H1 (cell line): ENCODE measurements around the gene ADAM22.

Source experiments
- CBX5 ChIP-seq: fragments of 300-800, 300-1000 bp; sonication (generic); IDR thresholded peaks from 2 replicates; pipeline ENCODE4 v1.7.1; 2016; ENCODE audit warnings: antibody characterized with exemption, low read length, low read depth
- POLR2A ChIP-seq, 2 experiments: IDR thresholded peaks; 1 replicate in 1 of 2; 2 replicates in 1 of 2; pipeline ENCODE4 v1.6.1; 2011; ENCODE audit warnings: low read depth in 2 of 2, low read length in 2 of 2, mild to moderate bottlenecking in 2 of 2; ENCODE audit errors: control extremely low read depth in 1 of 2
- RFX5 ChIP-seq: IDR thresholded peaks from 2 replicates; pipeline ENCODE4 v1.6.1; 2011; ENCODE audit warnings: low read depth, low read length, improper control_type of control experiment, borderline replicate concordance
- RNF2 ChIP-seq: fragments of 200-900, 300-1000 bp; sonication (generic); IDR thresholded peaks from 2 replicates; pipeline ENCODE4 v1.7.1; 2016; ENCODE audit warnings: borderline replicate concordance, low read depth, mild to moderate bottlenecking, antibody characterized with exemption, low read length; ENCODE audit not compliant: poor library complexity, severe bottlenecking; ENCODE audit errors: missing control alignments
- SRF ChIP-seq: IDR thresholded peaks from 2 replicates; pipeline ENCODE4 v1.6.1; 2011; ENCODE audit warnings: mild to moderate bottlenecking, low read depth, low read length, moderate library complexity
- TAF1 ChIP-seq: IDR thresholded peaks from 2 replicates; pipeline ENCODE4 v1.6.1; 2011; ENCODE audit warnings: mild to moderate bottlenecking, low read depth, low read length
- ZNF274 ChIP-seq: IDR thresholded peaks from 2 replicates; pipeline ENCODE4 v1.7.0; 2012; ENCODE audit warnings: low read length, borderline replicate concordance; ENCODE audit errors: extremely low read depth
- TF ChIP-seq, protein P1 (sequence below): IDR thresholded peaks from 2 replicates; pipeline ENCODE4 v1.6.1; 2011; ENCODE audit warnings: low read length, improper control_type of control experiment
- TF ChIP-seq, protein P2 (sequence below): IDR thresholded peaks from 2 replicates; pipeline ENCODE4 v1.6.1; 2012; ENCODE audit warnings: low read length, inconsistent platforms

DNA sequence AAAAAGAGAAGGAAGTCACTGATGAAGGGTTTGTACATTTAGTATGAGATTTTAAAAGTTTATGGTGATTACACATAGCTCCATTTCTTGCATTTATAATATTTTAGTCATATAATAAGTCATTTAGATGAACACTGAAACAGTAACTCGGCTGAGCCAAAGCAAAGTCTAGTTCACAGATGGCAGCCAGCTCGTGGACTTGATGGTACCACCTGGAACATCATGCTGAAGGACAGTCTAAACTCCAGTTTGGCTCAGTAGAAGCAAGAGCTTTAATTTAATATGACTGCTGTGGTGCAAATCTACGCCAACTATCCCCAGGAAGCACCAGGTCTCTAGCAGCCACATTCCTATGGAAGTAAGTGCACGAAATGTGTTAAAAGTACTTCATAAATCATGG is 269.4 kb downstream of the ADAM22 start:
- TF ChIP-seq, protein P1, sequence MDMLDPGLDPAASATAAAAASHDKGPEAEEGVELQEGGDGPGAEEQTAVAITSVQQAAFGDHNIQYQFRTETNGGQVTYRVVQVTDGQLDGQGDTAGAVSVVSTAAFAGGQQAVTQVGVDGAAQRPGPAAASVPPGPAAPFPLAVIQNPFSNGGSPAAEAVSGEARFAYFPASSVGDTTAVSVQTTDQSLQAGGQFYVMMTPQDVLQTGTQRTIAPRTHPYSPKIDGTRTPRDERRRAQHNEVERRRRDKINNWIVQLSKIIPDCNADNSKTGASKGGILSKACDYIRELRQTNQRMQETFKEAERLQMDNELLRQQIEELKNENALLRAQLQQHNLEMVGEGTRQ: no peak
- no peak for TF ChIP-seq RNF2
- no peak for TF ChIP-seq SRF
- no peak for TF ChIP-seq POLR2A (IDR thresholded peaks at IDR 0.05; ENCODE audit: control extremely low read depth in 1 of 2, low read depth in 2 of 2, low read length in 2 of 2)
- TF ChIP-seq, protein P2, sequence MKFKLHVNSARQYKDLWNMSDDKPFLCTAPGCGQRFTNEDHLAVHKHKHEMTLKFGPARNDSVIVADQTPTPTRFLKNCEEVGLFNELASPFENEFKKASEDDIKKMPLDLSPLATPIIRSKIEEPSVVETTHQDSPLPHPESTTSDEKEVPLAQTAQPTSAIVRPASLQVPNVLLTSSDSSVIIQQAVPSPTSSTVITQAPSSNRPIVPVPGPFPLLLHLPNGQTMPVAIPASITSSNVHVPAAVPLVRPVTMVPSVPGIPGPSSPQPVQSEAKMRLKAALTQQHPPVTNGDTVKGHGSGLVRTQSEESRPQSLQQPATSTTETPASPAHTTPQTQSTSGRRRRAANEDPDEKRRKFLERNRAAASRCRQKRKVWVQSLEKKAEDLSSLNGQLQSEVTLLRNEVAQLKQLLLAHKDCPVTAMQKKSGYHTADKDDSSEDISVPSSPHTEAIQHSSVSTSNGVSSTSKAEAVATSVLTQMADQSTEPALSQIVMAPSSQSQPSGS: no peak
- TF ChIP-seq RFX5: no peak
- TF ChIP-seq ZNF274: no peak
- TF ChIP-seq TAF1: no peak
- TF ChIP-seq CBX5: no peak
